ENCODE data around the gene STAB1.
A peak's percentile ranks its signal among the peaks of the same experiment; 100 is the strongest.

STAB1 gene

DNA sequence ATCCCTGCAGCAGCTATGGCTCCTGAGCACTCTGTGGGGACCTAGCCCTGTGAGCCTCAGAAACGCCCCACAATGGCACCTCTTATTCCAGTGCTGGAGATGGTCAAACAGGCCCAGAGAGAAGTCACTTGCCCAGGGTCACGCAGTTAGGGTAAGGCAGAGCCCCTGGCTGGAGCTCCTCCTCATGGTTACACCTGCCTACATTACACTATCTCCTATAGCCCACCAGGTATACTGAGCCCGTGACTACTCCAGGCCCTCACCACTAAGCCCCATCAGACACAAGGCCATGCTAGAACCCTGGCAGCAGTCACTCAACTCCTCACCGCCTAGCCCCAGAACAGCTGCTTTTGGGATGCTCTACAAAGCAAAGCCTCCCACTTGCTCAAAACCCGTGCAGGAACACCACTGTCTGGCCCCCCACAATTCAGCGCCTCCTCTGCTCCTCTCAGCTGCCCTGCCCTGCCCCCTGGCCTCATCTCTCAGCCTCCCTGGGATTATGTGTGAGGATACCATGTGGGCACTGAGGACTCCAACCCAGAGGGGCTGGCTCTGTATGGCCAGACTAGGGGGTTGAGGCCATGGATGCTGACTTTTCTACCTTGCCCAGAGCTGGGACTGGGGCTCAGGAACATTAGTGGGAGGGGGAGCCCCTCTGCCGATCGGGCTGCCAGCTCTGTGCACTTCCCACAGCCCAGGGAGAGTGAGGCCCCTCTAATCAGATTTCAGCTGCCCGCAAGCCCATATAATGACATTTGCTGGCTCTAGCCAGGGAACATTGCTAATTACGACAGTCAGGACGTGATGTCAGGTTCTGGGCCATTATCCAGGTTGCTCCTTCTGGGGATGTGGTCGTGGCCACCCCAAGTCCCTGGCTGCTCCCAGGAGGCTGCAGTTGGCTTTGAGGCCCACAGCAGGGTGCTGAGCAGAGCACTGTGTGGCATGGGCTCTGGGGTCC is 34.5 kb downstream of the STAB1 start:
- H3K9me3 ChIP-seq (ENCODE audit: insufficient read depth, low read depth, low read length) = no peaks in the 10 kb centered on the region
- no peak overlapping the region; the same call in 1 of the 2 replicates for H3K27ac ChIP-seq (ENCODE audit: low read depth, low read length)
- peaks cover 57% of the 10 kb centered on the region for H3K36me3 ChIP-seq (ENCODE audit: insufficient read depth, low read length)
- no peak overlapping the region for H3K9ac ChIP-seq (ENCODE audit: low read depth, low read length)
- peaks cover 10% of the 10 kb centered on the region; the same call in 1 of the 2 replicates for H3K4me1 ChIP-seq (ENCODE audit: insufficient read depth, low read length)
- H3K4me3 ChIP-seq (ENCODE audit: low read length) = no peak overlapping the region
- H3K27me3 ChIP-seq (ENCODE audit: insufficient read depth, low read length) = no peaks in the 10 kb centered on the region
- 91% methylated on average over 12 of the region's 12 CpGs for WGBS

DNA sequence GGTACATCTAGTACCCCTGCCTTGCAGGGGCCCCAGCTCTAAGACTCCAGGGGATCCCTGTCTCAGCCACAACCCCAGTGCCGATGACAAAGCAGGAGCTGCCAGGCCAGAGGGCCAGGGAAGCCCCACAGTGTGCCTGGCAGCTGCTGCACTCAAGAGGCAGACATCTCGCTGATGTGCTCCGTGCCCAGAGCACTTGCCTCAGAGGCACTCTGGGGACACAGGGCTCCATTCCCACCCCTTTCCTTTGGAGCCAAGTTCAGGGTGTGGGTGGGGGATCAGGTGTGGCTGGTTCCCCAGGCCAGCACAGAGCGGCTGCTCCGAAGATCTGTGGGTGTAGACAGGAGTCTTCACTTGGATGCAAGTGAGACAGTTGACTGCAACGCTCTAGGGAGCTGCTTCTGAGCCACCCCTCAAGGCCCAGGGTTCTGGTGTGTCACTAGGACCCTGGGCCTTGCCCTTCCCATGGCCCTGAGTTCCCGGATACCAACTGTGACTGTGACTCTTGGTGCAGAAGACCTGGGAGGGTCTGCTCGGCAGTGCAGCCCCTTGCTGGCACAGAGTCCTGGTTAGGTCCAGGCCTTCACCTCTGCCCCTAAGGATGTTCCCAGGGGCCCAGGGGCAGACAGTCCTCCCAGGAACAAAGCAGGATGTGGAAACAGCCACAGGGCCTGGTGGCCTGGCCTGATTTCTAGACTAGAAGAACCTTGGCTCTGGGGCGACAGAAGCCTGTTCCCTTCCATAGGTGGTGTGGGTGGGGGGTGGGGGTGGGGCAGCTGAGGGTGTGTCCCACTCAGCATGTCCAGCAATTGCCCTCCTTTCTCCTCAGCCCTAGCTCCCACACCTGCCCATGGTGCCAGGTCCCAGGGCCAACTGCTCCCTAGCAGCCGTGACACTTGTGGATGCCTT is 36.0 kb downstream of the STAB1 start:
- Histone ChIP-seq H3K4me3 (ENCODE audit: low read length) (peak overlapping the region; percentile 78), H3K36me3 (ENCODE audit: insufficient read depth, low read length) (peaks cover 44% of the 10 kb centered on the region)

DNA sequence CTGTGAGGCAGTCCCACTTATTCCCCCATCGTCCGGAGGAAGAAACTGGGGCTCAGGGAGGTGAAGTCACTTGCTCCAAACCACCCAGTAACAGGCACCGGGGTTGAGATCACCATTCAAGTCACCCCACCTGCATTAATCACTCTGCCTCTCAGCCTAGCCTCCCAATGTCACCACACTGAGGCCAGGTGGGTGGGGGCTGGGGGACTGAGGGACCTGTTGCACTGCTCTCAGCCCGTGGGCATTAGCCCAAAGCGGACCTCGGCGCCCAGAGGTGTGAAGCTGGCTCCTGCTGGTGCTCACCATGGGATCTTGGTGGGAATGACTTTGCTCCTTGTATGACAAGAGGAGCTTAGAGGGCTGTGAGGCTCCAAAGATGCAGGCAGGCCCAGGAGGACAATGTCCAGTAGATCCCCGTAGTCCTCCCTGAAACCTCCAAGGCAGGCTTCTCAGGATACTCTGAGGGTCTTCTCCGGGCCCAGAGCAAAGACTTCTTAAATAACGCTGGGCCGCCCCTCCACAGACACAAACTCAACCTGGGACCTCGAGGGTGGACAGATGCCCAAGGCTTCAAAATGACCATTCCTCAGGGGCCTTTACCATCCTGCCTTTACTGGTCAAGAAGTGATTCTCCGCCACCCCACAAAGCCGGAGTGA is 36.9 kb downstream of the STAB1 start:
- WGBS = 89% methylated on average over 14 of the region's 14 CpGs
- Histone ChIP-seq H3K27ac (ENCODE audit: low read depth, low read length) (no peak overlapping the region; the same call in 1 of the 2 replicates), H3K9me3 (ENCODE audit: insufficient read depth, low read depth, low read length) (no peaks in the 10 kb centered on the region), H3K36me3 (ENCODE audit: insufficient read depth, low read length) (peaks cover 35% of the 10 kb centered on the region), H3K9ac (ENCODE audit: low read depth, low read length) (peak overlapping the region; percentile 86; the same call in 1 of the 2 replicates), H3K4me3 (ENCODE audit: low read length) (peak overlapping the region; percentile 78), H3K4me1 (ENCODE audit: insufficient read depth, low read length) (peaks cover 15% of the 10 kb centered on the region), H3K27me3 (ENCODE audit: insufficient read depth, low read length) (no peaks in the 10 kb centered on the region)

More for the DNA sequence above, 36.0 kb downstream of the STAB1 start:
- no peaks in the 10 kb centered on the region for H3K9me3 ChIP-seq (ENCODE audit: insufficient read depth, low read depth, low read length)
- 94% methylated on average over 10 of the region's 10 CpGs for WGBS
- no peaks in the 10 kb centered on the region for H3K27me3 ChIP-seq (ENCODE audit: insufficient read depth, low read length)
- no peak overlapping the region for H3K9ac ChIP-seq (ENCODE audit: low read depth, low read length)
- no peak overlapping the region for H3K27ac ChIP-seq (ENCODE audit: low read depth, low read length)
- H3K4me1 ChIP-seq (ENCODE audit: insufficient read depth, low read length) = peaks cover 15% of the 10 kb centered on the region

DNA sequence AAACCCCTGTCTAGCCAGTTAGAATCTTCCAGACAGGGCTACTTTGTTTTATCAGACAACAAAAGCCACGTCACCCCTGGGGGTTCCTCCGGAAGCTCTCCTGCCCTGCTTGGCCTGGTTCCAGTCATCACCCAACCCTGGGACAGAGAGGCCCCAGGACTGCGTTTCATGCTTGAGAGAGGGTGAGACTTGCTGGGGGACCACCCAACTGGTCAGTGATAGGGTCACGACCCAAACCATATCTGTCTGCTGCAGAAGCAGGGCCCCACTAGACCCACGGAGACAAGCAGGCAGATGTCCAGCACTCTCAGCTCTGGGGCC is 37.3 kb downstream of the STAB1 start:
- peak overlapping the region; percentile 43 for H3K27ac ChIP-seq (ENCODE audit: low read depth, low read length)
- H3K4me1 ChIP-seq (ENCODE audit: insufficient read depth, low read length) = peaks cover 19% of the 10 kb centered on the region
- peaks cover 30% of the 10 kb centered on the region for H3K36me3 ChIP-seq (ENCODE audit: insufficient read depth, low read length)
- H3K9ac ChIP-seq (ENCODE audit: low read depth, low read length) = peak overlapping the region; percentile 86
- no peaks in the 10 kb centered on the region for H3K9me3 ChIP-seq (ENCODE audit: insufficient read depth, low read depth, low read length)
- H3K27me3 ChIP-seq (ENCODE audit: insufficient read depth, low read length) = no peaks in the 10 kb centered on the region
- H3K4me3 ChIP-seq (ENCODE audit: low read length) = peak overlapping the region; percentile 78
- 41% methylated on average over 5 of the region's 5 CpGs for WGBS

DNA sequence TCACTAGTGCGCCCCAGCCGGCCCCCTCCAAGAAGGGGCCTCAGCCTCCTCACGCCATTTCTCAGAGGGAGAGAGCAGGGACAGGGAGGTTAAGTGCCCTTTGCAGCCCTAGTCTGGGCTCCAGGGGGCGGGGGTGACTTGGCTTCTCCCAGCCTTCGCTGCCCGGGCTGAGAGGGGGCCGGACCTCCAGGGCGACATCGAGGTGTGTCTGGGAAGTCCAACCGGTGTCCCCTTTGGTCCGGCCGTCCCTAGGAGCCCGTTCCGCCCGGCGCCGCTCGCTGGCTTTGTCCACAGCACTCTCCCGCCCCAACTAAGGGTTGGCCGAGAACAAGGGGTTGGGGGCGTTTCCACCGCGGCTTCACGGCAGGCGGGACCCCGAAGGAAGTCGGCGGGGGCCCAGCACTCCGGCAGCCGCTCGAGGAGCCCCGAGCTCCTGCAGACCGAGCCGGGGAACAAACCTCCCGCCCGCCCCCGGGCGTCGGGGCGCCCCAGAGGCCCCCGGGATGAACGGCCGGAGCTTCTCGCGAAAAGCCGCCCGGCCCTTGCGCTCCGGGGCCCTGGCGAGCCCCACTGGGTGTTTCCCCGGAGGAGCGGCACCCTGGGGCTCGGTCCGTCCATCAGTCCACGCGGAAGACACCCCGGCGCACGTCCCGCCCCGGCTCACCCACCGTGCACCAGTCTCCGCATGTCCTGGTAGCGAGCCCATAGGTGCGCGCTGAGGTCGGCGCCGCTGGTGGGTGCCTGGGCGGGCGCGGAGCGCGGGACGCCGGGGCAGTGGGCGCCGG is 37.9 kb downstream of the STAB1 start:
- Histone ChIP-seq H3K36me3 (ENCODE audit: insufficient read depth, low read length) (peaks cover 25% of the 10 kb centered on the region), H3K9me3 (ENCODE audit: insufficient read depth, low read depth, low read length) (no peaks in the 10 kb centered on the region), H3K9ac (ENCODE audit: low read depth, low read length) (peak overlapping the region; percentile 86), H3K27me3 (ENCODE audit: insufficient read depth, low read length) (no peaks in the 10 kb centered on the region), H3K4me3 (ENCODE audit: low read length) (peak overlapping the region; percentile 78), H3K27ac (ENCODE audit: low read depth, low read length) (peak overlapping the region; percentile 43), H3K4me1 (ENCODE audit: insufficient read depth, low read length) (peaks cover 24% of the 10 kb centered on the region)
- WGBS = under 1% methylated on average over 78 of the region's 78 CpGs

DNA sequence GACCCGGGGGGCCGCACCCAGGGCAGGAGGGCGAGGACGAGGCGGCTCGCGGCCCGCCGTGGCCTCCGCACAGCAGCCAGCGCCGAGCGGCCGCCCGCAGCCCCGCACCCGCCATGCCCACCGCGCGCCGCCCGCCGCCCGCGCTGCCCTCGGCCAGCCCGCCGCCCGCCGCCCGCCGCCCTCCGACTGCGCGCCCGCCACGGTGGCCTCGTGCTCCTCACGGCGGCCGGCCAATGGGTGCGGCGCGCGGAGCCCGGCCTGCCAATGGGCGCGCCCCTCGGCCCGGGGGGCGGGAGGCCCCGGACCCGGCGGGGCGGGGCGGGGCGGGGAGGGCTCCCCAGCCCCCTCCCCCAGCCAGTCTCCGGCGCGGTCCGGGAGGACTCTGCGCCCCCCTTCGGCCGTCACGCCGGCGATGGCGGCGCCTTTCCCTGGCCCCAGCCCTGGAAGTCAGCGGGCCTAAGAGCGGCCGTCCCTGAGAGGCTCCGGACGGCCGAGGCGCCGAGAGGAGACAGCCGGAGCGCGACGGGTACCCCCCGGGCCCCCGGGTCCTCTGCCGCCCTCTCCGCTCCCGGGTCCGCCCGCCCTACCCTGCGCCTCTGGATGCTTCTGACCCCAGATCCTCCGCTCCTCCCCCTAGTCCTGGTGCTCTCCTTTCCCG is 38.6 kb downstream of the STAB1 start, which contains the start of gene NT5DC2:
Gene NT5DC2 (minus strand): TSS at position 235 of the 658 bp plus-strand sequence. CDS start 120 bp downstream, at position 115.
- Histone ChIP-seq H3K36me3 (ENCODE audit: insufficient read depth, low read length) (peaks cover 18% of the 10 kb centered on the region), H3K27ac (ENCODE audit: low read depth, low read length) (peak within 1 kb of the TSS; percentile 63), H3K4me3 (ENCODE audit: low read length) (peak within 1 kb of the TSS; percentile 78), H3K9me3 (ENCODE audit: insufficient read depth, low read depth, low read length) (no peaks in the 10 kb centered on the region), H3K9ac (ENCODE audit: low read depth, low read length) (peak within 1 kb of the TSS; percentile 86), H3K4me1 (ENCODE audit: insufficient read depth, low read length) (peaks cover 27% of the 10 kb centered on the region), H3K27me3 (ENCODE audit: insufficient read depth, low read length) (no peaks in the 10 kb centered on the region)
- under 1% methylated on average over 91 of the region's 91 CpGs for WGBS

DNA sequence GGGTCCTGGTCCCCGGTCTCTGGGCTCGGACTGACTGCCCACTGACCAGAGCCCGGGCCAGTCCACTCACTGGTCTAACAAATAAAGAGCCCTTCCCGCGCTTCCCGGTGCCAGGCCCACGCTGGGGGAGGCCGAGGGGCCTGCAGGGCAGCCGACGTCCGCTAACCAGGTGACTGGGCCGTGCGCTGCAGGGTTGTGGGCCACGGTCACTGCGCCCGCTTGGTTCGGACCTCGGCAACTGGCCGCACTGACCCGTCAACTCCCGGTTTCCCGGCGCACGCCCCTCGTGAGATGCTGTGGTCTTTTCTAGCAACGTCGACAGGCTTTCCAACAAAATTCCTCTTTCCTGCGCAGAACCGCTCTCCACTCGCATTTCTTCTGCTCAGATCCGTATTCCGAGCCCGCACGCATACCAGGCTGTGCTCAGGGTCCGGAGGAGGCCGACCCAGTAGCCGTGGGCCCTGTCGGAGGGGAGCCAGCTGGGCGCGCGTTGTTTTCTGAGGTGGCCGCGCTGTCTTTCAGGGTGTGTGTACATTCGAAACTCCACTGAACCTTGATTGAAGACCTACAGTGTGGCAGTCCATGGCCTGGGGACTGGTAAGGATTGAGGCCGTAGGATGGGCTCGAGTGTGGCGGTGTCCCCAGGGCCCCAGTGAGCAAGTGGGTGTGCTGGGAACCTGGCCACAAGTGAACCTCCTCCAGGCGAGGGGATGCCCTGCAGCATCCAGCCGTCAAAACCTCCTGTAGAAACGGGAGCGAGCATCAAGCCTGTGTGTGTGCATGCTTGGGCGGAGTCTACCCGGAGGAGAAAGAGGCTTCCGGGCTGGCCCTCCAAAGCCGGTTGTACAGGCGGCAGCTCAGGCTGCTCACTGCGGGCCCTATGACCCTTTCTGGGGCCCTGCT is 39.4 kb downstream of the STAB1 start:
- Histone ChIP-seq H3K27ac (ENCODE audit: low read depth, low read length) (peak overlapping the region; percentile 63; the same call in 1 of the 2 replicates), H3K4me1 (ENCODE audit: insufficient read depth, low read length) (peaks cover 27% of the 10 kb centered on the region)
- 51% methylated on average over 57 of the region's 57 CpGs for WGBS

DNA sequence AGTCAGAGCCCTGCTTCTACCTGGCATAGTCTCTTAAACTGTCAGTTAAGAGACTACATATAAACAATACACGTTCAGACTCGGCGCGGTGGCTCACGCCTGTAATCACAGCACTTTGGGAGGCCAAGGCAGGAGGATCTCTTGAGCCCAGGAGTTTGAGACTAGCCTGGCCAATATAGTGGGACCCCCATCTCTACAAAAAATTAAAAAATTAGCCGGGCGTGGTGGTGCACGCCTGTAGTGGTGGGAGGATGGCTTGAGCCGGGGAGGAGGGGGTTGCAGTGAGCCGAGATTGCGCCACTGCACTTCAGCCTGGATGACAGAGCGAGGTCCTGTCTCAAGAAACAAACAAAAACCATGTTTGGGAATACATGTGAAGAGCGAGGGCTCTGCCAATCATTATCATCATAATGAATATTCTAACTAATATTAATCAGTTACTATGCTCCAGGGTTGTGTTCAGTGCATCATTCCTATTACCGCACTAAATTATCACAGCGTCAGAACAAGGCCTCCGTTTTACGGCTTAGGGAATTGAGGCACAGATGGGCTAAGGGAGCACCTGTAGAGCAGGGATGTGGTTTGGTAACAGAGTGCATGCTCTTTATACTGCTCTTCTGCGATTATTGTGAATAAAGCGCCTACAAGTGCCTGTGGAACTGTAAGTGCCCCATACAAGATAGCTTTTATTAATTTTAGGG is 40.4 kb downstream of the STAB1 start:
- H3K9ac ChIP-seq (ENCODE audit: low read depth, low read length) = no peak overlapping the region
- H3K4me1 ChIP-seq (ENCODE audit: insufficient read depth, low read length) = peaks cover 27% of the 10 kb centered on the region
- WGBS = 92% methylated on average over 19 of the region's 19 CpGs
- peak overlapping the region; percentile 32 for H3K4me3 ChIP-seq (ENCODE audit: low read length)
- H3K9me3 ChIP-seq (ENCODE audit: insufficient read depth, low read depth, low read length) = no peaks in the 10 kb centered on the region
- no peak overlapping the region for H3K27ac ChIP-seq (ENCODE audit: low read depth, low read length)
- H3K27me3 ChIP-seq (ENCODE audit: insufficient read depth, low read length) = no peaks in the 10 kb centered on the region
- peaks cover 13% of the 10 kb centered on the region for H3K36me3 ChIP-seq (ENCODE audit: insufficient read depth, low read length)

More for the DNA sequence above, 39.4 kb downstream of the STAB1 start:
- peaks cover 10% of the 10 kb centered on the region for H3K36me3 ChIP-seq (ENCODE audit: insufficient read depth, low read length)
- peak overlapping the region; percentile 69 for H3K9ac ChIP-seq (ENCODE audit: low read depth, low read length)
- peak overlapping the region; percentile 67 for H3K4me3 ChIP-seq (ENCODE audit: low read length)
- no peaks in the 10 kb centered on the region for H3K9me3 ChIP-seq (ENCODE audit: insufficient read depth, low read depth, low read length)
- H3K27me3 ChIP-seq (ENCODE audit: insufficient read depth, low read length) = no peaks in the 10 kb centered on the region

DNA sequence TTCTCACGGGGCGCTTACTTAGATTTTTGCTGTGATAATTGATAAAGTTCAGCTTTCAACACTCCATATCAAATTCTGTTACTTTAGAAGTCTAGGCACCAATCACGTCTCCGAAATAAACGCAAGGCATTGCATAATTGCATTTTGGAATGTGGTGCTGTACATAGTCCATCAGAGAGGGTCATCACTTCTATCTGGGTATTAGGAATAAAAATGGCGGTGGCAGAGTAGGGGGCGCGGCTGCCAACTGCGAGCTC is 40.9 kb downstream of the STAB1 start:
- H3K4me1 ChIP-seq (ENCODE audit: insufficient read depth, low read length) = peaks cover 27% of the 10 kb centered on the region
- no peaks in the 10 kb centered on the region for H3K9me3 ChIP-seq (ENCODE audit: insufficient read depth, low read depth, low read length)
- H3K9ac ChIP-seq (ENCODE audit: low read depth, low read length) = no peak overlapping the region
- no peak overlapping the region for H3K27ac ChIP-seq (ENCODE audit: low read depth, low read length)
- H3K36me3 ChIP-seq (ENCODE audit: insufficient read depth, low read length) = peaks cover 13% of the 10 kb centered on the region
- H3K27me3 ChIP-seq (ENCODE audit: insufficient read depth, low read length) = no peaks in the 10 kb centered on the region
- WGBS = 18% methylated on average over 7 of the region's 9 CpGs
- H3K4me3 ChIP-seq (ENCODE audit: low read length) = peak overlapping the region; percentile 32
